ENCODE measurements around the gene REEP3. TPM values are rescaled to one million over a fixed set of nuclear protein-coding genes. Genes with fewer than 3 reads are reported as not detected.

REEP3 gene
- total RNA-seq, 1 experiment from 2014 or later = 135 TPM

DNA sequence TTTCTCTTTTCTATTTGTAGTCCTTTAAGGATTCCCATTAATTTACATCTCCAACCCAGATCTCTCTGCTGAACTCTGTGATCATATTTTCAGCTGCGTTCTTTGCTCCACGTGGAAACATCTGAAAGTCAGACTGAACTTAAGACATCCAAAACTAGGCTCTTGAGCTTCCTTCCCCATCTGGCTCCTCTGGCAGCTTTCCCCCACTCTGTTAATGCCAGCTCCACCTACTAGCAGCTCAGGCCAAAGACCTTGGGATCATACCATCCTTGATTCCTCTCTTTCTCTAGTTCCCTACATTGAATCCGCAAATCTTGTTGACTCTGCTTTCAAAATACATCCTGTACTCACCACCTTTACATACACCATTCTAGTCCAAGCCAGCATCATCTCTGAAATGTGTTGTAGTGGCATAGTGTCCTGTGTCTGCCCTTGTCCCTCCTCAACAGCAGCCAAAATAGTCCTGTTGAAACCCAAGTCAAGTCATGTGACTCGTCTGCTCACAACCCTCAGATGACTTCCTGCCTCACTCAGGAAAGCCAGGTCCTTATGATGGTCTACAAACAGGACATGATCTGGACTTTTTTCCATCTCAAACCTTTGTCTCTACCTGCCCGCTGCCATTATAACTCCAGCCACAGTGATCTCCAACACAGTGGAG is 7.0 kb downstream of the REEP3 start:
- no peak for TF ChIP-seq CTCF (IDR thresholded peaks at IDR 0.05)
- no peak for TF ChIP-seq TCF7L2 (IDR thresholded peaks at IDR 0.05; ENCODE audit: low read depth, low read length)
- TF ChIP-seq POLR2AphosphoS5 (IDR thresholded peaks at IDR 0.05; ENCODE audit: low read depth, low read length) = no peak
- no peak for TF ChIP-seq SIN3A (IDR thresholded peaks at IDR 0.05; ENCODE audit: borderline replicate concordance, insufficient read depth, low read depth, low read length)
- no peak for TF ChIP-seq REST (IDR thresholded peaks at IDR 0.05; ENCODE audit: insufficient read depth in 1 of 2, low read depth in 2 of 2, low read length in 1 of 2)
- ChIA-PET POLR2A (no interaction called here), CTCF (interaction anchor here (0.6 kb wide), 1 partner anchor 23 kb away, joined by 3 read pairs; no protein-coding TSS in a partner anchor)
- Histone ChIP-seq H3K27me3 (ENCODE audit: control insufficient read depth, insufficient read depth, low read length) (no peaks in the 10 kb centered on the region), H3K4me1 (ENCODE audit: control insufficient read depth, insufficient read depth, low read length) (peaks cover 22% of the 10 kb centered on the region), H3K36me3 (ENCODE audit: control insufficient read depth, insufficient read depth, low read length) (no peaks in the 10 kb centered on the region; the same call in 1 of the 2 replicates), H3K4me3 (ENCODE audit: low read depth in 2 of 2, low read length in 2 of 2) (no peak overlapping the region), H3K27ac (ENCODE audit: low read length) (no peak overlapping the region), H3K9me3 (ENCODE audit: control insufficient read depth, insufficient read depth, low read depth, low read length) (no peaks in the 10 kb centered on the region)
- no TSS peak for BruUV-seq (replicated peaks)
- in situ Hi-C loops (cut with HindIII; ENCODE audit: low pct_unique_long_range_greater_than_20kb, low sequenced_read_pairs) (no loop called here), intact Hi-C loops (cut with micrococcal nuclease; ENCODE audit: unreplicated experiment) (no loop called here)
- ATAC-seq = no peak
- no peak for DNase-seq (ENCODE audit: low read depth, low spot score)

DNA sequence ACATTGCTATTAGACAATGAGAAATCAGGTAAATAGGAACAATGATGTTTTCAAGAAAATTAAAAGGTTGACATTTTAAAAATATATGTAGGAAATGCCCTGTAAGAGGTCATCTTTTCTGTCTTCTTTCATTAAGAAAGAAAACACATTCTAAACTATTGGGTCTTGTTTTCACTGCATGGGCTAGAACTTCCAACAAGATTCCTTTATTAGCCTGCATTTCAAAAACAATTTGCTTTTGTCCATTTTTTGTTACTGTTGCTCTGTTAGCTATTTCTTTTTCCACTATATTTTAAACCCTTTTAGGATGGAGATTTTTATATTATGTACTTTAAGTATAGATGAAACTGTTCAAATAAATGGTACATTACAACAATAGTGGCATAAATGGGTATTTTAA is 9.2 kb downstream of the REEP3 start:
- ATAC-seq (no peak), DNase-seq (ENCODE audit: low read depth, low spot score) (no peak)
- Histone ChIP-seq H3K4me3 (ENCODE audit: low read depth in 2 of 2, low read length in 2 of 2) (no peak overlapping the region), H3K9me3 (ENCODE audit: control insufficient read depth, insufficient read depth, low read depth, low read length) (no peaks in the 10 kb centered on the region), H3K27ac (ENCODE audit: low read length) (no peak overlapping the region), H3K4me1 (ENCODE audit: control insufficient read depth, insufficient read depth, low read length) (peaks cover 6% of the 10 kb centered on the region; the same call in 1 of the 2 replicates), H3K27me3 (ENCODE audit: control insufficient read depth, insufficient read depth, low read length) (no peaks in the 10 kb centered on the region), H3K36me3 (ENCODE audit: control insufficient read depth, insufficient read depth, low read length) (no peaks in the 10 kb centered on the region; the same call in 1 of the 2 replicates)
- in situ Hi-C loops (cut with HindIII; ENCODE audit: low pct_unique_long_range_greater_than_20kb, low sequenced_read_pairs) (no loop called here), intact Hi-C loops (cut with micrococcal nuclease; ENCODE audit: unreplicated experiment) (no loop called here)
- ChIA-PET CTCF (no interaction called here), POLR2A (no interaction called here)
- no peak for TF ChIP-seq TCF7L2 (IDR thresholded peaks at IDR 0.05; ENCODE audit: low read depth, low read length)
- no peak for TF ChIP-seq CTCF (IDR thresholded peaks at IDR 0.05)
- TF ChIP-seq POLR2AphosphoS5 (IDR thresholded peaks at IDR 0.05; ENCODE audit: low read depth, low read length) = no peak
- TF ChIP-seq SIN3A (IDR thresholded peaks at IDR 0.05; ENCODE audit: borderline replicate concordance, insufficient read depth, low read depth, low read length) = no peak
- no peak for TF ChIP-seq REST (IDR thresholded peaks at IDR 0.05; ENCODE audit: insufficient read depth in 1 of 2, low read depth in 2 of 2, low read length in 1 of 2)
- no TSS peak for BruUV-seq (replicated peaks)
